GM12892 (cell line): Measurements from ENCODE around the gene MANEA.

Source experiments
- POLR2A ChIP-seq: IDR thresholded peaks from 2 replicates; pipeline ENCODE4 v1.6.1; 2011; ENCODE audit warnings: low read depth, low read length, control low read depth
- POLR2AphosphoS5 ChIP-seq: IDR thresholded peaks from 2 replicates; pipeline ENCODE4 v1.6.1; 2011; ENCODE audit warnings: low read depth, low read length, control low read depth
- TAF1 ChIP-seq: IDR thresholded peaks from 2 replicates; pipeline ENCODE4 v1.6.1; 2011; ENCODE audit warnings: low read depth, mild to moderate bottlenecking, control low read depth, low read length, borderline replicate concordance

DNA sequence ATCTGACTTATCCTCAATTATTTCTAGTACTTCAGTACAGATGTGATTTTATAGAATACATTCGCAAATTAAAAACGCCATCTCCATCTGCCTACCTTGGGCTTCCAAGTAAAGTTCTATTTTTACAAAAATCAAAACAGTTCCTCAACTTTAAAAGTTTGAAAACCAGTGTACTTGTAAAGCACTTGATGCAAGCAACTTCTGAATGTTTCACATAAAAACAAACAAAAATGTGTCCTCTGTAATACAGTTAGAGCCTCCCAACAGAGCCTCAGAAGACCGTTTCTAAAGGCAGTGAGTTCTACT, 384 bp upstream of the MANEA start:
- TF ChIP-seq POLR2AphosphoS5 = no peak
- TF ChIP-seq TAF1 = no peak
- no peak for TF ChIP-seq POLR2A
